ENCODE data around the gene RAB1B.
A peak's percentile ranks its signal among the peaks of the same experiment; 100 is the strongest.

Gene RAB1B

DNA sequence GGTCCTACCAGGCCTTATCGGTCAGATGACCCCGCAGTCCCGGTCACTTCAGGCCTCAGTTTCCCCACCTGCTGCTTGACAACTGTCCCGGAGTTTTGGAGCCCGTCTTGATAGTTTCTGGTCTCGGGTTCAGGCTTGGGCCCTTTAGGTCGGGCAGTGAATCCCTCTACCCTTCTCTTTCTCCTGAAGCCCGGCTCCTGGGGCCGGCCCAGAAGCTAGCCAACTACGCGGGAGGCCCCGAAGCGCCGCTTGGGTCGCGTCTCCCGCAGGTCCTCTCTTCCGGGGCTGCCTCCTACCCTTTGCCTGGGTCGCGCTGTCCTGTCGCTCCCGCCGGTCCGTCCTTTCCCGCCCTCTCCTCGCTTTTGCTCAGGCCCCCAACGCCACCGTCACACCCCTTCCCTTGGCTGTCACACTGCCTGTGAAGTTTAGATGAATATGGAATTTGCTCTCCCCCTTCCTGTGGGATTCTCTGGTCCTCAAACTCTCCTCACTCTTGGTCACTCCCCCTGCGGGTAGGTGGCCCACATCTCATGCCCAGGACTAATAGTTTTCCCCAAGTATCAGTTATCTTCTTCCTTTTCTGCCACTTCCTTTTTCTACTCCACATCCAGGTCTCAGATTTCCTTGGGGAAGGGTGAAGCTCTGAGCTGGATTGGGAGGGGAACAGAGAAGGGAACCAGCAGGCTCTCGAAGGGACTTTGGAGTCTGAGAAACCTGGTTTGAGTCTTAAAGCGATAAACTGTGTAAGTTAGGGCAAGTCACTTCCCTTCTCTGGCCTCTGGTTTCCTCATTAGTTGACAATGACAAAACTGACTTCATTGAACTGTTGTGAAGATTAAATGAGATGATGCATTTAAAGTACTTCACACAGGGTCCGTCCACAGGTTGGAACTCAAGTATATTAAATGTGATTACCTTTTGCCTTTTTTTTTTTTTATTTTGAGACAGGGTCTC lies 790 bp downstream of the RAB1B start:
- H3K27me3 ChIP-seq (ENCODE audit: insufficient read depth, low read length, poor library complexity, severe bottlenecking) = no peaks in the 10 kb centered on the region
- peaks cover 38% of the 10 kb centered on the region for H3K4me1 ChIP-seq (ENCODE audit: insufficient read depth, low read length, poor library complexity, severe bottlenecking)
- peaks cover 33% of the 10 kb centered on the region; the same call in 1 of the 2 replicates for H3K36me3 ChIP-seq (ENCODE audit: insufficient read depth, low read length)
- TF ChIP-seq EZH2phosphoT487 (IDR thresholded peaks at IDR 0.05; ENCODE audit: borderline replicate concordance) = no peak
- TF ChIP-seq, protein P1, sequence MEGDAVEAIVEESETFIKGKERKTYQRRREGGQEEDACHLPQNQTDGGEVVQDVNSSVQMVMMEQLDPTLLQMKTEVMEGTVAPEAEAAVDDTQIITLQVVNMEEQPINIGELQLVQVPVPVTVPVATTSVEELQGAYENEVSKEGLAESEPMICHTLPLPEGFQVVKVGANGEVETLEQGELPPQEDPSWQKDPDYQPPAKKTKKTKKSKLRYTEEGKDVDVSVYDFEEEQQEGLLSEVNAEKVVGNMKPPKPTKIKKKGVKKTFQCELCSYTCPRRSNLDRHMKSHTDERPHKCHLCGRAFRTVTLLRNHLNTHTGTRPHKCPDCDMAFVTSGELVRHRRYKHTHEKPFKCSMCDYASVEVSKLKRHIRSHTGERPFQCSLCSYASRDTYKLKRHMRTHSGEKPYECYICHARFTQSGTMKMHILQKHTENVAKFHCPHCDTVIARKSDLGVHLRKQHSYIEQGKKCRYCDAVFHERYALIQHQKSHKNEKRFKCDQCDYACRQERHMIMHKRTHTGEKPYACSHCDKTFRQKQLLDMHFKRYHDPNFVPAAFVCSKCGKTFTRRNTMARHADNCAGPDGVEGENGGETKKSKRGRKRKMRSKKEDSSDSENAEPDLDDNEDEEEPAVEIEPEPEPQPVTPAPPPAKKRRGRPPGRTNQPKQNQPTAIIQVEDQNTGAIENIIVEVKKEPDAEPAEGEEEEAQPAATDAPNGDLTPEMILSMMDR (conservative IDR thresholded peaks at IDR 0.05; ENCODE audit: low read length) = peak; percentile 29
- H3F3A ChIP-seq (ENCODE audit: low read depth) = no peaks in the 10 kb centered on the region
- peaks cover 36% of the 10 kb centered on the region for H3K79me2 ChIP-seq (ENCODE audit: insufficient read depth, low read length)
- H3K4me2 ChIP-seq (ENCODE audit: low read depth, low read length, poor library complexity, severe bottlenecking) = peak overlapping the region; percentile 100
- H4K20me1 ChIP-seq (ENCODE audit: insufficient read depth, low read length, poor library complexity, severe bottlenecking) = peaks cover 22% of the 10 kb centered on the region
- no peaks in the 10 kb centered on the region for H3K9me2 ChIP-seq (replicated peaks; ENCODE audit: low read depth, low read length)
- no peaks in the 10 kb centered on the region for H3K9me3 ChIP-seq (ENCODE audit: insufficient read depth, low read depth, low read length)
- H3K4me3 ChIP-seq (ENCODE audit: low read length, poor library complexity, severe bottlenecking) = peak overlapping the region; percentile 96
- H3K9ac ChIP-seq (ENCODE audit: low read depth, low read length, poor library complexity, severe bottlenecking) = peak overlapping the region; percentile 96
- peak overlapping the region; percentile 73 for H2AFZ ChIP-seq (ENCODE audit: low read length)

DNA sequence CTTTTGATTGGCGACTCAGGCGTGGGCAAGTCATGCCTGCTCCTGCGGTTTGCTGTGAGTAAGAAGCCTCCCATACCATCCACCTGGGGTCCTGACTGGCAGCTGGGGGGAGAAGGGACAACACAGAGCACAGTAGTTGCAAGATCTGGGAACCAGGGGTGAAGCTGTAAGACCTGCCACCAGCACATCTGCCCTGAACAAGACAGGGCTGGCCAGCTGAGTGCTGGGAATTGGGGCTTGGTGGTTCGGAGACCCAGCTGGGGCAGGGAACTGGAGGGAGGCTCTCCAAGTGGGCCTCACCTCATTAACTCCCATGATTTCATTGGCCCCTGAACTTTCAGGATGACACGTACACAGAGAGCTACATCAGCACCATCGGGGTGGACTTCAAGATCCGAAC lies 3.4 kb downstream of the RAB1B start:
- H4K20me1 ChIP-seq (ENCODE audit: insufficient read depth, low read length, poor library complexity, severe bottlenecking) = peaks cover 22% of the 10 kb centered on the region
- no peaks in the 10 kb centered on the region for H3K9me3 ChIP-seq (ENCODE audit: insufficient read depth, low read depth, low read length)
- TF ChIP-seq, protein P1 (conservative IDR thresholded peaks at IDR 0.05; ENCODE audit: low read length) = no peak
- TF ChIP-seq EZH2phosphoT487 (IDR thresholded peaks at IDR 0.05; ENCODE audit: borderline replicate concordance) = no peak
- peaks cover 42% of the 10 kb centered on the region; the same call in 1 of the 2 replicates for H3K36me3 ChIP-seq (ENCODE audit: insufficient read depth, low read length)
- H3K27me3 ChIP-seq (ENCODE audit: insufficient read depth, low read length, poor library complexity, severe bottlenecking) = no peaks in the 10 kb centered on the region
- peaks cover 36% of the 10 kb centered on the region for H3K79me2 ChIP-seq (ENCODE audit: insufficient read depth, low read length)
- H3K9me2 ChIP-seq (replicated peaks; ENCODE audit: low read depth, low read length) = no peaks in the 10 kb centered on the region
- no peak overlapping the region for H3K4me3 ChIP-seq (ENCODE audit: low read length, poor library complexity, severe bottlenecking)
- no peak overlapping the region for H2AFZ ChIP-seq (ENCODE audit: low read length)
- no peaks in the 10 kb centered on the region for H3F3A ChIP-seq (ENCODE audit: low read depth)
- peaks cover 38% of the 10 kb centered on the region for H3K4me1 ChIP-seq (ENCODE audit: insufficient read depth, low read length, poor library complexity, severe bottlenecking)
- H3K9ac ChIP-seq (ENCODE audit: low read depth, low read length, poor library complexity, severe bottlenecking) = no peak overlapping the region
- peak overlapping the region; percentile 42 for H3K4me2 ChIP-seq (ENCODE audit: low read depth, low read length, poor library complexity, severe bottlenecking)

DNA sequence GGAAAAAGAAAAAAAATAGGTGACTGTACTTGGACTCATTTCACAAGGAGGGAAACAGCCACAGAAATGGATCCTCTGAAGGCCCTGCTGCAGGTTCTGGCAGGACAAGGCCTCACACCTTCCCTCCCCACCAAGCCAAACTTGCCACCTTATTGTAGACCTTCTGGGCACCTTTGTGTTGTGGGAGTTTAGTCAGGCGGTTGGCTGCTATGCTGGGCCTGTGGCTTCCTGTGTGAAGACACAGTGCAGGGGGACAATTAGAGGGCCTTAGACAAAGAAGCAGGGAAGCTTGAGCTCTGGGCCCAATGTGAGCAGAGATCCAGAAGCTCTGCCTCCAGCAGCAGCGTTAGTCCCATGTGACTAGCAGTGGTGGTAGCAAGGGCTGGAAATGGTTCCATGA lies 4.2 kb downstream of the RAB1B start:
- Histone ChIP-seq H3K4me3 (ENCODE audit: low read length, poor library complexity, severe bottlenecking) (no peak overlapping the region), H3K4me1 (ENCODE audit: insufficient read depth, low read length, poor library complexity, severe bottlenecking) (peaks cover 45% of the 10 kb centered on the region), H3F3A (ENCODE audit: low read depth) (no peaks in the 10 kb centered on the region), H2AFZ (ENCODE audit: low read length) (no peak overlapping the region), H3K27me3 (ENCODE audit: insufficient read depth, low read length, poor library complexity, severe bottlenecking) (no peaks in the 10 kb centered on the region), H3K4me2 (ENCODE audit: low read depth, low read length, poor library complexity, severe bottlenecking) (peak overlapping the region; percentile 42), H3K9me3 (ENCODE audit: insufficient read depth, low read depth, low read length) (no peaks in the 10 kb centered on the region), H3K9me2 (replicated peaks; ENCODE audit: low read depth, low read length) (no peaks in the 10 kb centered on the region), H3K36me3 (ENCODE audit: insufficient read depth, low read length) (peaks cover 42% of the 10 kb centered on the region; the same call in 1 of the 2 replicates), H3K79me2 (ENCODE audit: insufficient read depth, low read length) (peaks cover 36% of the 10 kb centered on the region), H4K20me1 (ENCODE audit: insufficient read depth, low read length, poor library complexity, severe bottlenecking) (peaks cover 27% of the 10 kb centered on the region), H3K9ac (ENCODE audit: low read depth, low read length, poor library complexity, severe bottlenecking) (no peak overlapping the region)
- TF ChIP-seq, protein P1 (conservative IDR thresholded peaks at IDR 0.05; ENCODE audit: low read length) = no peak
- no peak for TF ChIP-seq EZH2phosphoT487 (IDR thresholded peaks at IDR 0.05; ENCODE audit: borderline replicate concordance)

All from Loucy (cell line).